ENCODE results near the gene FGF6.

FGF6 gene

DNA sequence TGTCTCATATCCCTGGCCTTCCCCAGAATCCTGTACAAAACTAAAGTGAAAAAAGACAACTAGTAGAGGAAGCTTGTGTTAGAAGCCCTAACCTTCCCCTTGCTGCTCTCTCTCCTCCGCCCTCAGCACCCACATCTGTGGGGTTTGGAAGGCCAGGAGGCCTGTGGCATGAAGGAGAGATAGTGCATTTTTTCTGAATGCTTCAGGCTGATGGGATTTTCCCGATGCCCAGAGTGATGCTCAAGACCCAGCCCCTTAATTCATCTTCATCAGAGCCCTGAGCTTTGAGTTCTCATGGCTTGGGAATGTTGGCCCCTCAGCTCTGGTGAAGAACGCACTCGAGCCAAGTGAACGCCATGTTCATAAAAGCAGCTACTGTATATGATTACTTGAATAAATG, 5.9 kb downstream of the FGF6 start:
- no peak for DNase-seq (ENCODE audit: low read depth)
- TF ChIP-seq, protein P1, sequence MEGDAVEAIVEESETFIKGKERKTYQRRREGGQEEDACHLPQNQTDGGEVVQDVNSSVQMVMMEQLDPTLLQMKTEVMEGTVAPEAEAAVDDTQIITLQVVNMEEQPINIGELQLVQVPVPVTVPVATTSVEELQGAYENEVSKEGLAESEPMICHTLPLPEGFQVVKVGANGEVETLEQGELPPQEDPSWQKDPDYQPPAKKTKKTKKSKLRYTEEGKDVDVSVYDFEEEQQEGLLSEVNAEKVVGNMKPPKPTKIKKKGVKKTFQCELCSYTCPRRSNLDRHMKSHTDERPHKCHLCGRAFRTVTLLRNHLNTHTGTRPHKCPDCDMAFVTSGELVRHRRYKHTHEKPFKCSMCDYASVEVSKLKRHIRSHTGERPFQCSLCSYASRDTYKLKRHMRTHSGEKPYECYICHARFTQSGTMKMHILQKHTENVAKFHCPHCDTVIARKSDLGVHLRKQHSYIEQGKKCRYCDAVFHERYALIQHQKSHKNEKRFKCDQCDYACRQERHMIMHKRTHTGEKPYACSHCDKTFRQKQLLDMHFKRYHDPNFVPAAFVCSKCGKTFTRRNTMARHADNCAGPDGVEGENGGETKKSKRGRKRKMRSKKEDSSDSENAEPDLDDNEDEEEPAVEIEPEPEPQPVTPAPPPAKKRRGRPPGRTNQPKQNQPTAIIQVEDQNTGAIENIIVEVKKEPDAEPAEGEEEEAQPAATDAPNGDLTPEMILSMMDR (IDR thresholded peaks at IDR 0.05; ENCODE audit: low read depth, low read length, missing control alignments) = no peak
- H3K4me3 ChIP-seq (ENCODE audit: low read depth, low read length) = no peak overlapping the region

DNA sequence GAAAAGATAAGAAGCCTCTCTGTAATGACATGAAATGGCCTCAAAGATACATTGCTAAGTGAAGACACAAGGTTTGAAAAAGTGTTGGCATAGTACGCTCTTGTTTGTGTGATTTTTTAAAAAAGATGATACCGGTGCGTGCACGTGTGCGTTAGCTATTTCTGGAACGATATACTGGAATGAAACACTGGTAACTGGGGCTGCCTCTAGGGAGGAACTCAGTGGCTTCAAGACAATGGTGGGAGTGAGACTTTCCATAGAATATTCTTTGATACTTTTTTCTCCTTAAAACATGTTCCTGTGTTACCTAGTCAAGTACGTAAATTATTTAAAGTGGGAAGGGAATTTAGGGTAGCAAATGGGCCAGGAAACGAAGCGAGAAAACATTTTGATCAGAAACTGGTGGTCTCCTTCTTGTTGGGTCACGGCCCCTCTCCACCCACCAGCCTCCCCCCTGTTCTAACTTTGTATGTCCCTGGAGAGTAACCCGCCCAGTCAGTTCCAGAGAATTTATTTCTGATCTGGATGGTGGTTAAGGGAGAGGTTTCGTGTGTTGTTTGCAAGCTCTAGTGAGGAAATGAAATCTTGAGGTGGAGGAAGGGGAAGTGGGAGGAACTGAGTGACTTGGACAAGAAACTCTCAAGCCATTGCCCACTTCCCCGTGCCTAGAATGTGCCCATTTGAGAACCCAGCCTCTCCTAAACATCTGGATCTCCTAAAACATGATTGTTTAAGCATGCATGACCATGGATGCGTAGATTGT, 6.6 kb downstream of the FGF6 start:
- H3K4me3 ChIP-seq (ENCODE audit: low read depth, low read length) = no peak overlapping the region
- TF ChIP-seq, protein P1 (IDR thresholded peaks at IDR 0.05; ENCODE audit: low read depth, low read length, missing control alignments) = no peak
- peak; percentile 45 for DNase-seq (ENCODE audit: low read depth)

DNA sequence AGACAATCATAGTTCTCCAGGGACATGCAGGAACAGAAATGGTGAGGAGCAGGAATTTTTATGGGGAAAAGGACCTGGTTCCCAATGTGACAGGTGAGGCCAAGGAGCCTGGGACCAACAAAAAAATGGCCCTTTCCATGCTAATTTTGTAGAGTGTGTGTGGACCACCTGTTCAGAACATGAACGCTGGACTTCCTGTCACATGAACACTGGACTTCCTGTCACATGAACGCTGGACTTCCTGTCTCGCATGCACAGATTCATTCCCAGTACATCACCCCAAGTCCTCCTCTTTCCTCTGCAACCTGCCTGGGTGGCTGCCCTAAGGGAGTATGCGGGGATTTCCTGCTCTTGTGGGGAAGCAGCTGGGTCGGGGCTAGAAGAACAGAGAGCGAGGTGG, 10.1 kb downstream of the FGF6 start:
- no peak overlapping the region for H3K4me3 ChIP-seq (ENCODE audit: low read depth, low read length)
- no peak for DNase-seq (ENCODE audit: low read depth)
- TF ChIP-seq, protein P1 (IDR thresholded peaks at IDR 0.05; ENCODE audit: low read depth, low read length, missing control alignments) = no peak

DNA sequence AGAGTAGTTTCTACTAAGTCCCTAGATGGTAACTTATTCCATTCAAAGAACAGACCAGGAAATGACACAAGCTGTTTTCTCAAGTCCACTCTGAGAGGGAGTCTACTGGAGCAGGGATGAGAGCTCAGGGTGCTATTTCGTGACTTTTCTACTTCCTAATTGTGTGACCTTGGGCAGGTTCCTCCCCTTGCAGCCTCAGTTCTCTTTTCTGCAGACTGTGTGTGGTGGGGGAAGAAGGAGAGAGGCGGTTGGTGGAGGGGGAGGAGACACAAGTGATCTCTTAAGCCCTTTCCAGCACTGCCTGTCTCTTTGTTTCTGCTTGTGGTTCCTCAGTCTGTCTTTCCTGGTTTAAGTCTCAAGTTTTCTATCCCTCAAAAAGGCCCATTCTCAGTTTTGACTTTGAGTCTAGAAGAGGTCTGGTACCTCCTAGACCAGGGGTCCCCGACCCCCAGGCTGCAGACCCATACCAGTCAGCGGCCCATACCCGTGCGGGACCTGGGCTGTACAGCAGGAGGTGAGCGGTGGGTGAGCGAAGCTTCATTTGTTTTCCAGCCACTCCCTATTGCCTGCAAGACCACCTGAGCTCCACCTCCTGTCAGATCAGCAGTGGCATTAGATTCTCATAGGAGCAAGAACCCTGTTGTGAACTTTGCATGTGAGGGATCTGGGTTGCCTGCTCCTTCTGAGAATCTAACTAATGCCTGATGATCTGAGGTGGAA, 10.7 kb downstream of the FGF6 start:
- TF ChIP-seq, protein P1 (IDR thresholded peaks at IDR 0.05; ENCODE audit: low read depth, low read length, missing control alignments) = no peak

DNA sequence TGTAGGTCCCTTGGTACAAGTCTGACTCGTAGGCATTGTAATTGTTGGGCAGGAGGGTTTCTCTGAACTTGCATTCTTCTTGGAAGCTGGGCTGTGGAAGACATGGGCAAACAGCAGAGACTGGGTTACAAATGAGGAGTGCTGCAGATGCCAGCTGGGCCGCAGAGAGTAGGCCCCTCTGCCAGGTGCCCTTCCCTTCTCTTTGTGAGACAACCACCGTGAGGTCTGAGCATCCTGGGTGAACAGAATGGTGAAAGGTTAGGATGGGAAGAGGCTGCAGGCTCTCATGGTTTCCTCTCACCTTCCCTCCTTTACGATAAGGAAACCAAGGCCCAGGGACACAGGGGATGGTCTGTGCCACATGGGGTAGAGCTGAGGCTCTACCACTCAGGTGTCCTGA, 11.3 kb downstream of the FGF6 start:
- TF ChIP-seq, protein P1 (IDR thresholded peaks at IDR 0.05; ENCODE audit: low read depth, low read length, missing control alignments) = no peak
- H3K4me3 ChIP-seq (ENCODE audit: low read depth, low read length) = no peak overlapping the region
- no peak for DNase-seq (ENCODE audit: low read depth)

More for the DNA sequence above, 10.7 kb downstream of the FGF6 start:
- DNase-seq (ENCODE audit: low read depth) = peak; percentile 18
- H3K4me3 ChIP-seq (ENCODE audit: low read depth, low read length) = no peak overlapping the region

DNA sequence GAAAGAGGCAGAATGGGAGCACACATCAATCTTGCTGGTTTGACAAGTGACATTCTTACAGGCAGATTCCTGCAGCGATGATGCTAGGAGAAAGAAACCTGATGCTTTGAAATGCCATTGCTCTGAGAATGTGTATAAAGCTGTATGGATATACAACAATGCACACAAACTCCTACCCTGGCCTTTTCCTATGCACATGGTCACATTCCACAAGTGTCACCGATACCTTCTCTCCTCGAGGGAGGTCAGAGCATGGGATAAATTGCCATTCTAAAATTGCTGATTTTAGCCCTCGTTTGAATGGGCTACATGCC, 11.9 kb downstream of the FGF6 start:
- no peak for DNase-seq (ENCODE audit: low read depth)
- no peak overlapping the region for H3K4me3 ChIP-seq (ENCODE audit: low read depth, low read length)
- TF ChIP-seq, protein P1 (IDR thresholded peaks at IDR 0.05; ENCODE audit: low read depth, low read length, missing control alignments) = no peak

All from GM12864 (cell line).